Mesodermal cell (in vitro differentiated cells): Measurements from ENCODE around the gene KNSTRN.

Source experiments
- H3K27ac ChIP-seq: 2 replicates; pipeline ENCODE4 v1.7.0; 2013; ENCODE audit warnings: mild to moderate bottlenecking, low read depth, low read length, moderate library complexity; ENCODE audit not compliant: severe bottlenecking
- H3K36me3 ChIP-seq: 2 replicates; pipeline ENCODE4 v1.7.1; 2013; ENCODE audit warnings: mild to moderate bottlenecking, low read length, moderate library complexity; ENCODE audit not compliant: control insufficient read depth, insufficient read depth
- H3K4me1 ChIP-seq: one replicate; pipeline ENCODE4 v1.7.1; 2013; ENCODE audit warnings: mild to moderate bottlenecking, low read length; ENCODE audit not compliant: insufficient read depth, control insufficient read depth, poor library complexity, severe bottlenecking
- H3K4me3 ChIP-seq: 2 replicates; pipeline ENCODE4 v1.7.0; 2013; ENCODE audit warnings: low read length, control low read depth, mild to moderate bottlenecking; ENCODE audit not compliant: insufficient read depth, poor library complexity, severe bottlenecking; ENCODE audit errors: extremely low read depth
- H3K9me3 ChIP-seq: 2 replicates; pipeline ENCODE4 v1.7.1; 2013; ENCODE audit warnings: mild to moderate bottlenecking, low read length, moderate library complexity; ENCODE audit not compliant: control insufficient read depth
- WGBS, 2 experiments: methylation state at CpG; one replicate each; pipeline ENCODE4 v1.1.5; 2013; ENCODE audit warnings: missing lambda C conversion rate in 2 of 2; ENCODE audit not compliant: insufficient coverage in 2 of 2; 5-methylcytosine and 5-hydroxymethylcytosine counted together

KNSTRN gene

GRCh38 chr15:40421246-40422157 is 39.0 kb downstream of the KNSTRN start:
- Histone ChIP-seq H3K4me3 (no peak overlapping the region), H3K36me3 (peaks cover 11% of the 10 kb centered on the region), H3K4me1 (peaks cover 6% of the 10 kb centered on the region), H3K9me3 (no peaks in the 10 kb centered on the region), H3K27ac (no peak overlapping the region)
- 16 to 23% methylated on average over 24 to 29 of the region's 31 CpGs for WGBS, 2 experiments

DNA sequence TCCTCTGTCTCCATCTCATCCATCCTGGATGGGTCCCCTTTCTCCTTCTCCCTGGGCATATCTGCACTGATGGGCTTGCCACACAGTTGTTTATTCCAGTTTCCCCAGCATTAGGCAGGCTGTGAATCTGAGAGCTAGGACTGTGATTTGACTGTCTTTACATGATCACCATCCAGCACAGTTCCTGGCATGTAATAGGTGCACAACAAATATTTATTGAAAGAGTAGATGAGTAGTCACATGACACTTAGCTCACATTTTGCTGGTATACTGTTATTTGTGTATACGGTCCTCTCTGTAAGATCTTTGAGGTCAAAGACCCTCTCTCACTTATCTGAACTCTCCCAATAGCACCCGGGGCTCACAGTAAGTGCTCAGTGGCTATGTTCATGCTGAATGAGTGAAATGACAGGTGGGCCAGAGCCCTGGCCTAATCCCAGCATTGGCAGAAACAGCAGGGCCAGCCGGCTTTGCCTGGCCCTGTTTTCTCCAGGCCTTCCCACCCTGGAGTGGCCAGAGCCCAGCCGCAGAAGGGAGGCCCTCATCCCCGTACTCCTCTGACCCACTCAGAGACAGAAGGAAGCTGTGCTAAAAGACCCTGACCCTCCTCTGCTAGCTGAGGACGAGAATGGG is 42.1 kb downstream of the KNSTRN start:
- WGBS, 2 experiments, result 71 to 79% methylated on average over 1 to 5 of the region's 6 CpGs
- no peaks in the 10 kb centered on the region for H3K9me3 ChIP-seq
- H3K27ac ChIP-seq, result no peak overlapping the region

GRCh38 chr15:40425681-40426080 is 43.2 kb downstream of the KNSTRN start:
- Histone ChIP-seq H3K36me3 (no peaks in the 10 kb centered on the region), H3K4me3 (no peak overlapping the region), H3K9me3 (no peaks in the 10 kb centered on the region), H3K4me1 (peaks cover 6% of the 10 kb centered on the region), H3K27ac (no peak overlapping the region)
- WGBS, 2 experiments, result 84 to 89% methylated on average over 4 of the region's 5 CpGs

More for the DNA sequence above, 42.1 kb downstream of the KNSTRN start:
- Histone ChIP-seq H3K4me3 (no peak overlapping the region), H3K4me1 (peaks cover 6% of the 10 kb centered on the region), H3K36me3 (no peaks in the 10 kb centered on the region)

DNA sequence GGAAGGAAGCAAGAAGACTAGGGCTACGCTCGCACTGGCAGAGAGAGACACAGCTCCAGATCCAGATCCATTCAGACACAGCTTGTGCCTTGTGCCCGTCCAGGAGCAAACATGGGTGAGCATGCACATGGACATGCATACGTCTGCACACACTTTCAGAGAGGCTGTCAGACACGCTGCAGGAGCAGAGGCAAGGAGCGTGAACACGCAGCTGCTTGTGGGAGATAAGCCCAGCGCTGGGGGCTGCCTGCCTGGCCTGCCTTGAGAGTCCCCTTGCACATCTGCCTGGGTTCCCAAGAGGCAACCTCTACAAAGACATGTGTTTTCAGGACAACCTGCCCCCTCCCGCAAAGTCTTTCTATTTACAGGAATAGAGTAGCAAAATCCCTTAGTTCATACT is 44.7 kb downstream of the KNSTRN start:
- WGBS, 2 experiments, result 90 to 95% methylated on average over 7 to 8 of the region's 9 CpGs
- H3K9me3 ChIP-seq, result no peaks in the 10 kb centered on the region
- H3K4me1 ChIP-seq, result no peaks in the 10 kb centered on the region
- no peaks in the 10 kb centered on the region for H3K36me3 ChIP-seq
- no peak overlapping the region for H3K4me3 ChIP-seq
- H3K27ac ChIP-seq, result no peak overlapping the region

GRCh38 chr15:40428185-40428584 is 45.7 kb downstream of the KNSTRN start:
- 100% methylated on average over 2 of the region's 4 CpGs; no CpG with 5 or more reads in 1 of the 2 experiments for whole genome bisulfite sequencing, 2 experiments
- no peaks in the 10 kb centered on the region for H3K9me3 ChIP-seq

DNA sequence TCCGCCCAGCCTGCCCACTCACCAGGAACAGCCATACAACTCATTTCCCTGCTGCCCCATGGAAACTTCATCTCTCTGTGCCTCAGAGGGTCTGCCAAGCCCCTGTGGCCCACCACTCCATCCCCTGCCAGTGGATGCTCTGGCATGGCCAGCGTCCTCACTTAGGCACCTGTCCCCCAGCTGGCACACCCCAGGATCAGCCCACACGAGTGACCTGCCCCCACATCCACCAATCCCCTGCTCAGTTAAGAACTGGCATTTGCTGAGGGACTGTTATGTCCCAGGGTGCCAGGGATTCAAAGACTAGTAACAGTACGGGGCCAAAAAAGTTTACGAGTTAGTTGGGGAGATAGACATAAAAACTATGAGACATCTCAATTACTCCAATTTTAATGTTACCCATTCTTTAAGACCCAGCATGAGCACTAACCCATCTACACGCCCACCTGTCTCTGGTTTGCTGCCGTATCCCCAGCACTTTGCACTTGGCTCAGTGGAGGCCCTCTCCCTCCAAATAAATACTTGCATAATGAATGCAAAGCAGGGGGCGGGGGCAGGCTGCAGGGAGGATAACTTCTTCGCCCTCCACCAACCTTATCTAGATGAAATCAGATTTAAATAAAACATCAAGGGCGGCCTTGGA is 46.7 kb downstream of the KNSTRN start:
- no peaks in the 10 kb centered on the region for H3K36me3 ChIP-seq
- no peaks in the 10 kb centered on the region for H3K9me3 ChIP-seq
- H3K4me1 ChIP-seq, result no peaks in the 10 kb centered on the region
- H3K27ac ChIP-seq, result no peak overlapping the region
- 69 to 84% methylated on average over 4 to 5 of the region's 10 CpGs for WGBS, 2 experiments
- H3K4me3 ChIP-seq, result no peak overlapping the region

More at GRCh38 chr15:40428185-40428584, 45.7 kb downstream of the KNSTRN start:
- Histone ChIP-seq H3K27ac (no peak overlapping the region), H3K4me3 (no peak overlapping the region), H3K4me1 (no peaks in the 10 kb centered on the region), H3K36me3 (no peaks in the 10 kb centered on the region)

GRCh38 chr15:40430271-40430805 is 47.8 kb downstream of the KNSTRN start:
- WGBS, 2 experiments, result 53% methylated on average over 9 to 10 of the region's 10 CpGs
- Histone ChIP-seq H3K4me3 (no peak overlapping the region), H3K36me3 (no peaks in the 10 kb centered on the region), H3K9me3 (no peaks in the 10 kb centered on the region), H3K4me1 (no peaks in the 10 kb centered on the region), H3K27ac (no peak overlapping the region)

- Histone ChIP-seq H3K36me3 (no peaks in the 10 kb centered on the region), H3K9me3 (no peaks in the 10 kb centered on the region), H3K4me1 (peaks cover 27% of the 10 kb centered on the region), H3K4me3 (peak overlapping the region; percentile 43), H3K27ac (no peak overlapping the region)
- 62% methylated on average over 17 to 18 of the region's 20 CpGs for WGBS, 2 experiments
Measured at GRCh38 chr15:40435023-40435709, 52.6 kb downstream of the KNSTRN start.

GRCh38 chr15:40435710-40436089 is 53.2 kb downstream of the KNSTRN start:
- no peak overlapping the region for H3K27ac ChIP-seq
- H3K36me3 ChIP-seq, result no peaks in the 10 kb centered on the region
- peak overlapping the region; percentile 43 for H3K4me3 ChIP-seq
- WGBS, 2 experiments, result 25 to 52% methylated on average over 9 to 13 of the region's 15 CpGs
- peaks cover 27% of the 10 kb centered on the region for H3K4me1 ChIP-seq
- H3K9me3 ChIP-seq, result no peaks in the 10 kb centered on the region
